ENCODE measurements around the gene SLC7A5.
A peak's percentile ranks its signal among the peaks of the same experiment; 100 is the strongest.
"Not testable (repeated sequence)": the region's sequence is repeated elsewhere in the genome, so short reads cannot be mapped to it uniquely, and the experiment has no call there.

The SLC7A5 gene

GRCh38 chr16:87821376-87822107 is 47.8 kb downstream of the SLC7A5 start:
- peak in 1 of 5 donors; percentile 43 for DNase-seq

- no peak for DNase-seq
These were observed 49.3 kb downstream of the SLC7A5 start for GRCh38 chr16:87819983-87820382.

- DNase-seq: no peak
These were observed 50.0 kb downstream of the SLC7A5 start for GRCh38 chr16:87819282-87819681.

DNA sequence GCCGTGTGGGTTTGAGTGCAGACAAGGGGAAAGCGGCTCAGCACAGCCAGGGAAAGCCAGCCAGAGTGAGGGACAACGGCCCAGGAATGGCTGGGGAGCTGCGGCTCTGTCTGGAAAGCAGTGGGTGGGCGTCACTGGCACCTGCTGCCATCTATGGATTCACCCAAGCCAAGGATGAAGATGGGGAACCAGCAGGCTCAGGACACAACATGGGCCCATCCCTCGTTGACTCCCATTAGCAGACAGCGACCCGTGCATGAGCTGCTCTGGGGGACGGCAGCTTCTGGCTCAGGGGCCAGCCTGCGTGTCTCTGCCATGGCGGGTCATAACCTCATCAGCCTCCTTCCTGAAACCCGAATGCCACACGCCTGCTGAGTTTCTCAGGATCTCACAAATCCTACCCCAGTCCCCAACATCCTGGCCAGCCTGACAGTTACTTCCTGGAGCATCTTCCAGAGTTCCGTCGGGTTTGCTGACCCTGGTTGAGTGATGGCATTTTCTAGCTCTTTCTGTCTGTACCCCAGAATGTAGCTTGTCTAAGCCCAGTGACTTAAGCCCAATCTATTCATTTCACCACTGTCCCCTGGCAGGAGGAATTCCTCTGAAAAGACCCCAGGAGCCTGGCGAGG is 50.7 kb downstream of the SLC7A5 start:
- DNase-seq: no peak

DNA sequence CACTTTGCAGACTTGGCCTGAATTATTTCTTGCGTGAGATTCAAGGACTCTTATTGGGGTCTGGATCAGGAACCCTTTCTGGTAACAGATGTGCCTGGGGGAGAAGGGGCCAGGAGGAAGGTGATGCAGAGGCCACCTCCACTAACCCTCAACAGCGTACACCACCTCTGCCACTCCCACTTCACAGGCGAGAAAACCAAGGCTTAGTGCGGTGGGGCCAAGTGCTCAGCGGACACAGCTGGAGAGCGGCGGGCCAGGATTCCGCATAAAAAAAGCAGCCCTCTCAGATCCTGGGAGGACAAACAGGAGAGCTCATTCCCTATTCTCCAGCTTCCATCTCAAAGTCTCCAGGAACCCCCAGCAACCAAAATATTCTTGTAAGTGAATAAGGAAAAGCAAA is 51.4 kb downstream of the SLC7A5 start:
- no peak for DNase-seq

DNA sequence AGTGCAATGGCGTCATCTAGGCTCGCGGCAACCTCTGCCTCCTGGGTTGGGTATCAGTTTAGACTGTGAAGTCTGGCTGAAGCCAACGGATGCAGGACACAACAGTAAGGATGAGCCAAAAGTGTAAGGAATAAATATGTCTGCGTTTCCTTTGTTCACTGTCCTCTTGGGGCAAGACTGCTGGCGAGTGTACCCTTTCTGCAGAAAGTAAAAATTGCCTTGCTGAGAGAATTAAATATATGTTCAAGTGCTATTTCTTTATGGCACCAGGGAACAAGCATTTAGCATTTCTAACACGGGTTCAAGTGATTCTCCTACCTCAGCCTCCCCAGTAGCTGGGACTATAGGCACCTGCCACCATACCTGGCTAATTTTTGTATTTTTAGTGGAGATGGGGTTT is 51.9 kb downstream of the SLC7A5 start:
- not testable (repeated sequence) for DNase-seq

GRCh38 chr16:87816507-87817100 is 52.7 kb downstream of the SLC7A5 start:
- no peak for DNase-seq

DNA sequence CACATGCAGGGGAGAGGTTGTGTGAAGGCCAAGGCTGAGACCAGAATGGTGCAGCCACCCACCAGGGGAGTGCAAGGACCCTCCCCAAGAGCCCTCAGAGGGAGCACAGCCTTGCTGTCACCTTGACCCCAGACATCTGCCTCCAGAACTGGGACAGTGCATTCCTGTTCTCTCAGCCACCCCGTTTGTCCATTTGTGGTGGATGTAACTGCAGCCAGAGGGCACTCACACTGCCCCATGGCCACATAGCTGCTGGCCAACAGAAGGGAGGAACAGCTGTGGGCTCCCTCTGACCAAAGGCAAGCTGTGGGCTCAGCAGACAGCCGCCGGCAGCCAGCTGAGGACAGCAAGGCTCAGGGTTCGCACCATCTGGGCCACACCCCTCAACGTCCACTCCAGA is 53.7 kb downstream of the SLC7A5 start:
- no peak for DNase-seq

DNA sequence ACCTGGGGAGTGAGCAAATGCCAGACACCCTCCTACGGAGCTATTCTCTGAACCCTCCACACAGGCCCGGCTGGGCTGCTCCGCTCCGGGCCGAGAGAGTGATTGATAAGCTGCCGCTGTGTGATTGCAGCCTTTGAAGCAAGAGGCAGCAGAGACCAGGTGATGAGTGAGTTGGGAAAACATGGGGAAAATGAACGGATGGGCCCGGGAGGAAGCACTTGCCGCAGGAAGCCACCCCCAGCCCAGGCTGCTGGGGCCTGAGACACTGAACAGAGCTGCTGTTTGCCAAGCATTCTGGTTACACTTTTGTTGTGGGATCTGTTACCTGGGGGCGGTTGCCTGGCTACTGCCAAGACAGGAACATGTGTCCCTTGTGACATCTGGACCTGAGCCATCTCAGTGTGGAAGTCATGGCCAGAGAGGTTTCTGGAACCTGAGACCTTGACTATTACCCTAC is 57.1 kb downstream of the SLC7A5 start:
- no peak for DNase-seq

- not testable (repeated sequence) for DNase-seq
These were observed 57.9 kb downstream of the SLC7A5 start for GRCh38 chr16:87811454-87811853.

DNA sequence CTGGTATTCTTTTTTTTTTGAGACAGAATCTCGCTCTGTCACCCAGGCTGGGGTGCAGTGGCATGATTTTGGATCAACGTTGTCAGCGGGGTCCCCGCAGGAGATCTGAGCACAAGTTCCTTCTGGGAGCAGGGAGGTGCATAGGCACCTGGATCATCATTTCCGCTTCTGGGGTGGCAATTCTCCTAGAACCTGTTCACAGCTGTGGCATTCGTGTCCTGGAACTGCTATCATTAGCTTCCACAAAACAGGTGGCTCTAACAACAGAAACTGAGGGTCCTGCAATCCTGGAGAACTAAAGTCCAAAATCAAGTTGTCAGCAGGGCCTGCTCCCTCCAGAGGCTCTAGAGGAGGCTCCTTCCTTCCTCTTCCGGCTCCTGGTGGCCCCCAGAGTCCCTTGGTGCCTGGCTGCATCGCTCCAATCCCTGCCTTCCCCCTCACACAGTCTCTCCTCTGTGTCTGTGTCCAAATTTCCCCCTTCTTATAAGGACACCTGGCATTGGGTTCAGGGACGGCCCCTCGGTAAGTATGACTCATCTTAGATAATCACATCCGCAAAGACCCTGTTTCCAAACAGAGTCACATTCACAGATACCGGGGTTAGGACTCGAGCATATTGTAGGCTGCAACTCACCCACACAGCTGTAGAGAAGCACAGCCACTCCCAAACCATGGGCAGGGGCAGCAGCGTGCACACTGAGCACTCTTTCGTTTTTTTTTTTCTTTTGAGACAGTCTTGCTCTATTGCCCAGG is 60.0 kb downstream of the SLC7A5 start:
- DNase-seq: peak in 1 of 5 donors; percentile 35

DNA sequence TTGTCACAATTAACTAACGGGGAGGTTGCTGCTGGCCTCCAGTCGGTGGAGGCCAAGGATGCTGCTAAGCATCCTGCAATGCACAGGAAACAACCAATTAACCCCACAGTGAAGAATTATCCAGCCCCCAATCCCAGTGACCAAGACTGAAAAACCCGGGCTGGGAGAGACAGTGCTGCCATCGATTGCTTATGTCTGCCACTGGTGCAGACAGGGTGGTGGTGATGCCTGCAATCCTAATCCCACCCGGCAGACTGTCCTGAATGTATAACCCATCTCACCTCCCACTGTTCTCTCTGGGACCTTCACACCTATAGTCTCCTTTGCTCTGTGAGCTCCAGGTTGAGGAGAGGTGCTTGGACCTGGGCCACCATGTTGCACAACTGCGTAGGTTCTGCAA is 61.2 kb downstream of the SLC7A5 start:
- DNase-seq: no peak

GRCh38 chr16:87806641-87807546 is 62.4 kb downstream of the SLC7A5 start:
- DNase-seq: peak in 1 of 5 donors; percentile 90

- DNase-seq: peak in 1 of 5 donors; percentile 60
These were observed 63.1 kb downstream of the SLC7A5 start for GRCh38 chr16:87806261-87806640.

- DNase-seq: no peak
These were observed 65.9 kb downstream of the SLC7A5 start for GRCh38 chr16:87803385-87803784.

DNA sequence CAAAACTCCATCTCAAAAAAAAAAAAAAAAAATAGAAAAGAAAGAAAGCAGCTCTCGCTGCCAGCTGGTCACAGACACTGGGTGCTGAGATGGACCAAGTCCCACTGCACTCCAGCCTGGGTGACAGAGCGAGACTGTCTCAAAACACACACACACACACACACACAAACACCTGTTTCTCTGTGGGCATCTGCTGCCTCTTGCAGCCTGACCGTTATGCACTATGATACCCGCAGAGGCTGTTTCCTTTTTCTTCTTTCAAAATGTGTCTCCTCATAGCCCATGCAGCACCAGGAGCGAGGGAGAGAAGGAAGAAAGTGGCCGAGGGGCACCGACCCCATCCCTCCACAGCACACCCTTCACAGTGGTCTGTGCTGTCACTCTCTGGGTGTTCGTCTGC is 66.6 kb downstream of the SLC7A5 start:
- DNase-seq: no peak

DNA sequence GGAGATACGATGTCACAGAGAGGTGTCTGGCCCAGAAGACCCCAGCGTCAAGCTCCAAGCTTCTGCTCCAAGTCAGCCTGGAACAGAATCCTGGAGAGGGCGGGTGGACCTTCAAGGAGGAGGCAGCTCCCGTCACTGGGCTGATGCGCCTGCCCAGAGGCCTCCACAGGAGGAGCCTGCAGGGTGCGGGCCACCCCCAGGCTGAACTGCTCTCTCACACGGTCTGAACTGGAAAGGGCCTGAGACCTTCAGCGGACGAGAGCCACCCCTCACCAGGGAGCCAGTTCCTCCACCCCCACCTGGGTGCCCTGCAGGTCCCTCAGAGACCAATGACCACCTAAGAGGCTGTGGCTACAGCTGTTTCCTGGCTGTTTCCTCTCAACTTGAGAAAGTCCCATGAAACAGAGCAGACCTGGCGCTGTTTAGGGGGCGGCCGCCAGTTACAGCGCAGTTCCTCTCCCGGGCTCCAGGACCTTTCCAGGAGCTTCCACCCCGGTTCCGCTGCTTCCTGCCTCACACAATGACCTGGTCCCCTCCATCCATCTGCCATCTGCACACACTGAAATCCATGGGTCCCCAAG is 67.5 kb downstream of the SLC7A5 start:
- no peak for DNase-seq

GRCh38 chr16:87800497-87800896 is 68.8 kb downstream of the SLC7A5 start:
- no peak for DNase-seq

DNA sequence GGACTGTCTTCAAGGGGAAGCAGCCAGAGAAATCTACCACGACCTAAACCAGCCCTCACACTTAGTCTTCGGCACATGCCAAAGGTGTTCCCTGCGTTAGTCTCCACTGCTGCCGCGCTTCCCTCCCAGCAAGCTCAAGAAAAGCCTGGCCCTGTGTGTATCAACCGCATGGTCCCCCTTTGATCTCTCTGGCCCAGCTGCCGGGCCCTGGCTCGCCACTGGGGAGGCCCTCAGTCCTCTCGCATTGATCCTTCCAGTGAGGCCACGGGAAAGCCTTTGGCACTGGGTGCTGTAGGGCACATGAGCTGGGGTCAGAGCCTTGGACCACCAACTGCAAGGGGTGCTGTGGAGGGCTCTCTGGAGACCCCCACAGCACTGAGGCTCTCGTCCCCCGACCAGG is 74.0 kb downstream of the SLC7A5 start:
- DNase-seq: no peak

DNA sequence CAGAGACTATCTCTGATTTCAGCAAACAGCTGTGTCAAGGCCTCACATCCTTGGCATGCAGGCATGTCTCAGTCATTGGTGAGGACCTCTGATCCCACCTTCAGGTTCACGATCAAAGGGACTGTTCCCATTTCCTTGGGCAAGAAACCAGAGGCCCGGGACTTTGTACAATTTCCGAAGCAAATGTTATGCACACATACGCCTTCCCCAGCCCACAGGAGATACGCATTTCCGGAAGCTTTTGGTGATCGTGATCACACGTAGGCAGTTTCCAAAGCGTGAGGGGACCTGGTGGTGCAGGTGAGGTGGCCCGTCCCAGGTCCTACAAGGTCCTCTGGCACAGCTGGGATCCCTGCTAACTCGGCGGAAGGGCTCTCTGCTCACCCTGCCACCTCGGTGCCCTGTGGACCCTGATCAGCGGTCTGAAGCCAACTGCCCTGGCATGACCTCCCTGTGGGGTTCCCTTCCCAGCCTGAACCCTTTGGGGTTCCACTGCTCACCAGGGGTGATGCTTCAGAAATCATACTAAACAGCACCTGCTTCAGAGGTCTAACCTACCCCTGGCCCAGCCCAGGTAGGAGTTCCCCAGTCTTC is 74.7 kb downstream of the SLC7A5 start:
- DNase-seq: no peak

GRCh38 chr16:87792205-87792565 is 77.1 kb downstream of the SLC7A5 start:
- DNase-seq: no peak
